HFFc6 (cell line): ENCODE data around the gene TNFRSF21. TPM values are rescaled to one million over a fixed set of nuclear protein-coding genes. Genes with fewer than 3 reads are reported as not detected.

Experiments
- DNase-seq: peaks from one replicate; pipeline ENCODE4 v3.0.0-alpha.2; 2018
- H3K27ac Mint-ChIP-seq: 2 replicates; pipeline ENCODE4 v1.8.0; 2020; ENCODE audit warnings: mild to moderate bottlenecking, mixed read lengths
- H3K27me3 Mint-ChIP-seq: 2 replicates; pipeline ENCODE4 v1.8.0; 2021; ENCODE audit warnings: mild to moderate bottlenecking, moderate library complexity, mixed read lengths; ENCODE audit not compliant: insufficient read depth
- H3K36me3 Mint-ChIP-seq: 2 replicates; pipeline ENCODE4 v1.8.0; 2021; ENCODE audit warnings: low read depth, mixed read lengths
- H3K4me1 Mint-ChIP-seq: 2 replicates; pipeline ENCODE4 v1.8.0; 2020; ENCODE audit warnings: low read depth, mixed read lengths
- H3K4me3 Mint-ChIP-seq: 2 replicates; pipeline ENCODE4 v1.8.0; 2020; ENCODE audit warnings: mild to moderate bottlenecking, moderate library complexity, mixed read lengths
- H3K9me3 Mint-ChIP-seq: 2 replicates; pipeline ENCODE4 v1.8.0; 2020; ENCODE audit warnings: mild to moderate bottlenecking, mixed read lengths
- total RNA-seq, 6 experiments: library from RNA; stranded (reverse); fragmentation: NEBNext Ultra II Directional; extraction: Animal tissue kit (Norgen Biotek cat#: 25700); gene quantifications; 2 replicates in 1 of 6; 3 replicates in 5 of 6; pipeline ENCODE4 v1.2.3, GENCODE V29; 2021
- TF ChIP-seq, protein P1 (sequence below): fragments of 200-600 bp; sonication (generic); IDR thresholded peaks from 2 replicates; pipeline ENCODE4 v1.5.0; 2021; ENCODE audit warnings: antibody characterized with exemption, mild to moderate bottlenecking

TNFRSF21 gene
- total RNA-seq, 6 experiments from 2014 or later = 1.6 to 20.4 (median 2.2) TPM

DNA sequence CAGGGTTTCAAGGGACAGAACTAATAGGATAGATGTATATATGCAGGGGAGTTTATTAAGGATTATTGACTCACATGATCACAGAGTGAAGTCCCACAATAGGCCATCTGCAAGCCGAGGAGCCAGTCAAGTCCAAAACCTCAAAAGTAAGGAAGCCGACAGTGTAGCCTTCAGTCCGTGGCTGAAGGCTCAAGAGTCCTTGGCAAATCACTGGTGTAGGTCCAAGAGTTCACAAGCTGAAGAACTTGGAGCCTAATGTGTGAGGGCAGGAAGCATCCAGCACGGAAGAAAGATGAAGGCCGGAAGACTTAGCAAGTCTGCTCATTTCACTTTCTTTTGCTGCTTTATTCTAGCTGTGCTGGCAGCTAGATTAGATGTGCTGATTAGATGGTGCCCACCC, 128.0 kb downstream of the TNFRSF21 start:
- H3K4me3 Mint-ChIP-seq = no peak overlapping the region
- H3K4me1 Mint-ChIP-seq = peaks cover 24% of the 10 kb centered on the region
- TF ChIP-seq, protein P1, sequence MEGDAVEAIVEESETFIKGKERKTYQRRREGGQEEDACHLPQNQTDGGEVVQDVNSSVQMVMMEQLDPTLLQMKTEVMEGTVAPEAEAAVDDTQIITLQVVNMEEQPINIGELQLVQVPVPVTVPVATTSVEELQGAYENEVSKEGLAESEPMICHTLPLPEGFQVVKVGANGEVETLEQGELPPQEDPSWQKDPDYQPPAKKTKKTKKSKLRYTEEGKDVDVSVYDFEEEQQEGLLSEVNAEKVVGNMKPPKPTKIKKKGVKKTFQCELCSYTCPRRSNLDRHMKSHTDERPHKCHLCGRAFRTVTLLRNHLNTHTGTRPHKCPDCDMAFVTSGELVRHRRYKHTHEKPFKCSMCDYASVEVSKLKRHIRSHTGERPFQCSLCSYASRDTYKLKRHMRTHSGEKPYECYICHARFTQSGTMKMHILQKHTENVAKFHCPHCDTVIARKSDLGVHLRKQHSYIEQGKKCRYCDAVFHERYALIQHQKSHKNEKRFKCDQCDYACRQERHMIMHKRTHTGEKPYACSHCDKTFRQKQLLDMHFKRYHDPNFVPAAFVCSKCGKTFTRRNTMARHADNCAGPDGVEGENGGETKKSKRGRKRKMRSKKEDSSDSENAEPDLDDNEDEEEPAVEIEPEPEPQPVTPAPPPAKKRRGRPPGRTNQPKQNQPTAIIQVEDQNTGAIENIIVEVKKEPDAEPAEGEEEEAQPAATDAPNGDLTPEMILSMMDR = no peak
- H3K36me3 Mint-ChIP-seq = no peaks in the 10 kb centered on the region
- H3K27ac Mint-ChIP-seq = no peak overlapping the region
- DNase-seq = no peak
- no peaks in the 10 kb centered on the region; the same call in 1 of the 2 replicates for H3K27me3 Mint-ChIP-seq
- H3K9me3 Mint-ChIP-seq = no peaks in the 10 kb centered on the region; the same call in 1 of the 2 replicates

Other genes starting within 250 kb of the TNFRSF21 start
- gene CD2AP, start 167.9 kb upstream of the TNFRSF21 start, total RNA-seq = 10 to 100 TPM; 18.1 to 23.0 (median 20.9) TPM